Thyroid gland (tissue), 4 donors: Measurements from ENCODE around the gene CDH22. TPM values are rescaled to one million over a fixed set of nuclear protein-coding genes. Genes with fewer than 3 reads are reported as not detected.

Experiments
- DNase-seq, 2 donors: peaks; one replicate each; pipeline ENCODE4 v3.0.0-alpha.2; 2019
- H3K27ac ChIP-seq, 3 donors: fragments of 200-600 bp; sonication (generic); 1 replicate in 2 of 3; 2 replicates in 1 of 3; pipeline ENCODE4 v1.5.1; 2016 to 2019; ENCODE audit warnings: mild to moderate bottlenecking in 1 of 3, moderate library complexity in 1 of 3
- H3K27me3 ChIP-seq: fragments of 200-600 bp; sonication (generic); one replicate; pipeline ENCODE4 v1.5.1; 2019
- H3K36me3 ChIP-seq, 2 donors: fragments of 200-600 bp; sonication (generic); one replicate each; pipeline ENCODE4 v1.5.1; 2016 to 2019
- H3K4me1 ChIP-seq, 2 donors: fragments of 200-600 bp; sonication (generic); one replicate each; pipeline ENCODE4 v1.5.1; 2017 to 2019
- H3K4me3 ChIP-seq, 3 donors: fragments of 200-600 bp; sonication (generic); replicated peaks in 1 of 3; 1 replicate in 2 of 3; 2 replicates in 1 of 3; pipeline ENCODE4 v1.5.1; 2016; ENCODE audit warnings: mild to moderate bottlenecking in 1 of 3
- H3K9me3 ChIP-seq: fragments of 200-600 bp; sonication (generic); one replicate; pipeline ENCODE4 v1.5.1; 2017
- POLR2A ChIP-seq, 2 donors: fragments of 450-650 bp; IDR thresholded peaks; one replicate each; pipeline ENCODE4 v1.6.1; 2017; ENCODE audit warnings: antibody characterized with exemption in 2 of 2, mild to moderate bottlenecking in 2 of 2, moderate library complexity in 1 of 2
- WGBS, 2 donors: methylation state at CpG; one replicate each; pipeline ENCODE4 v1.1.5; 2017; 5-methylcytosine and 5-hydroxymethylcytosine counted together
- intact Hi-C: fragments of 100-400 bp; cut with DNase I; formaldehyde crosslinking; loops from one replicate; pipeline ENCODE4 v1.15.1; 2023
- total RNA-seq, 4 donors: library from RNA; depleted of rRNA; stranded (reverse); fragments of >200 nt; gene quantifications; one replicate each; pipeline ENCODE4 v1.2.3, GENCODE V29; 2016
- TF ChIP-seq, protein P1 (sequence below), 6 experiments: fragments of 200-600 bp in 3 of 6; fragments of 450-650 bp in 3 of 6; sonication (generic) in 3 of 6; IDR thresholded peaks; one replicate each; pipeline ENCODE4 v1.5.1; 2016 to 2019; ENCODE audit warnings: antibody characterized with exemption in 6 of 6, mild to moderate bottlenecking in 2 of 6, inconsistent platforms in 1 of 6, moderate library complexity in 1 of 6

CDH22 gene
- total RNA-seq, 4 donors from 2014 or later = 0.38 to 3.0 (median 1.2) TPM

DNA sequence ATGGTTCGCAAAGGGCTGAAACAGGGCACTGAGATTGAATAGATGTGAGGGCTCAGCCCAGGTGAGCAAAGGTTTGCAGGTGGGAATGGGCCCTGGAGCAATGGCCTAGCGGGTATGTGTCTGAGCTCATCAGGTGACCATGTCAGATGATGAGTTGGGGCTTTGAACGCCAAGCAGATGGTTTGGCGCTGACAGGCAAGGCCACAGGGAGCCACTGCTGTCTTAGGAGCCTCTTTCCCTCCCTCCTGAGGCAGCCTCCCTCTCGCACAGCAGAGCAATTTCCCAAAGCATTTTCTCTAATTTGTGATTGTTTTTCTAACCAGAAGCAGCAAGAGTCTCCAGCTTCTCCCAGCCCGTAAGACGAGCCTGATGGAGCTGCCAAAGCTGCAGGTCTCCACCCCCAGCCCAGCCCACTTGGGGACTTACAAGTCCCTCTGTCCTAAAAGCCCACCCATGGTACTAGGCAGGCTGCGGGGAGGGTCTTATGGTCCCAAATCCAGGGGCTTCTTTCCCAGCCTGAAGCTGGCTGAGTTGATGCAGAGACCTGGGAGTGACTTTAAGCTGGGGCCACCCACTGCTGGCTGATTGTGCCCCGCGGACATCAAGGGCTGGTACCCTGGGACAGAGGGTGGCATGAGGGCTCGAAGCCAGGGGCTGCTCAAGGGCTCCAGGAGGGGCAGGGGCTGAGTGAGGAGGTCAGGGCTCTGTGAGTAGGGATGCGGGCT is 11.6 kb downstream of the CDH22 start:
- H3K27ac ChIP-seq = no peak overlapping the region
- H3K4me1 ChIP-seq = no peaks in the 10 kb centered on the region
- no peak for TF ChIP-seq POLR2A (IDR thresholded peaks at IDR 0.05)
- TF ChIP-seq, protein P1, sequence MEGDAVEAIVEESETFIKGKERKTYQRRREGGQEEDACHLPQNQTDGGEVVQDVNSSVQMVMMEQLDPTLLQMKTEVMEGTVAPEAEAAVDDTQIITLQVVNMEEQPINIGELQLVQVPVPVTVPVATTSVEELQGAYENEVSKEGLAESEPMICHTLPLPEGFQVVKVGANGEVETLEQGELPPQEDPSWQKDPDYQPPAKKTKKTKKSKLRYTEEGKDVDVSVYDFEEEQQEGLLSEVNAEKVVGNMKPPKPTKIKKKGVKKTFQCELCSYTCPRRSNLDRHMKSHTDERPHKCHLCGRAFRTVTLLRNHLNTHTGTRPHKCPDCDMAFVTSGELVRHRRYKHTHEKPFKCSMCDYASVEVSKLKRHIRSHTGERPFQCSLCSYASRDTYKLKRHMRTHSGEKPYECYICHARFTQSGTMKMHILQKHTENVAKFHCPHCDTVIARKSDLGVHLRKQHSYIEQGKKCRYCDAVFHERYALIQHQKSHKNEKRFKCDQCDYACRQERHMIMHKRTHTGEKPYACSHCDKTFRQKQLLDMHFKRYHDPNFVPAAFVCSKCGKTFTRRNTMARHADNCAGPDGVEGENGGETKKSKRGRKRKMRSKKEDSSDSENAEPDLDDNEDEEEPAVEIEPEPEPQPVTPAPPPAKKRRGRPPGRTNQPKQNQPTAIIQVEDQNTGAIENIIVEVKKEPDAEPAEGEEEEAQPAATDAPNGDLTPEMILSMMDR (IDR thresholded peaks at IDR 0.05) = no peak
- no peak overlapping the region for H3K4me3 ChIP-seq
- no peaks in the 10 kb centered on the region for H3K36me3 ChIP-seq
- H3K9me3 ChIP-seq = no peaks in the 10 kb centered on the region
- no peak for DNase-seq
- 47 to 55% methylated on average over 10 to 12 of the region's 12 CpGs for WGBS, 2 donors
- peaks cover 4% of the 10 kb centered on the region for H3K27me3 ChIP-seq
- intact Hi-C loops = no loop called here

DNA sequence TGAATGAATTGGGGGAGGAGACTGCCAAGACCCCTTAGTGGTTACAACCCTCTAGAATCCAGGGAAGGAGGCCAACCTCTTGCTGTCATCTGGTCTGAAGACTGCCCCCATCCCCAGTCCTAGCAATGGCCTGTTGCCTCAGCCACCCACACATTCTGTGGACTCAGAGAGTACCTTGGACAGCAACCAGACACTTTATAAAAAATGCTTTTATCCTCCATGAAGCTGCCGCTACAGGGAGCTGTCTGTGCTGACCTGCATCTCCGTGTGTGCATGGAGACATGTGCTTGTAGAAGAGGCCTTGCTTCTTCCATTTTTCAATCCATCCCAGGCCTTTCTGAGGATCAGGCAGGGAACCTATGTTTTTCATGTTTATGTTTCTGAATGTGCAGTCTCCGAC is 15.2 kb downstream of the CDH22 start:
- H3K27ac ChIP-seq = no peak overlapping the region
- 20 to 23% methylated on average over 3 of the region's 3 CpGs for WGBS, 2 donors
- H3K36me3 ChIP-seq = no peaks in the 10 kb centered on the region
- no peak overlapping the region for H3K4me3 ChIP-seq
- peaks cover 4% of the 10 kb centered on the region for H3K27me3 ChIP-seq
- H3K9me3 ChIP-seq = no peaks in the 10 kb centered on the region
- no peaks in the 10 kb centered on the region for H3K4me1 ChIP-seq
- no peak for DNase-seq
- TF ChIP-seq POLR2A (IDR thresholded peaks at IDR 0.05) = no peak
- TF ChIP-seq, protein P1 (IDR thresholded peaks at IDR 0.05) = no peak
- intact Hi-C loops = no loop called here

DNA sequence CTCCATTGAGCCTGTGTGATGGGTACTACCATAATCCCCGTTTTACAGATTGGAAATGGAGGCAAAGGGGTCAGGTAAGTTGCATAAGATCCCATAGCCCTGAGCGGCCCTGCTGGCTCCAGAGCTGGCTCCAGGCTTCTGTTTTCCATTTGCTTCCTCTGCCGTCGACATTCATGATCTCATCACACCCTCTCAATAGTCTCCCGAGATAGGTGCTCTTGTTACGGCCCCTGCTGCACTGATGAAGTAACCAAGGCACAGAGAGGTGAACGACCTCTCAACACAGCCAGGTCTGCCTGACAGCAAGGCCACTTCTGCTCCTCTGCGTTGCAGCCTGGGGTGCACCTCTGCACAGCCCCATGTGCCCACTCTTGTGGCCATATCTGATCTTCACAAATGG is 16.9 kb downstream of the CDH22 start:
- H3K36me3 ChIP-seq = no peaks in the 10 kb centered on the region
- no peaks in the 10 kb centered on the region for H3K4me1 ChIP-seq
- TF ChIP-seq, protein P1 (IDR thresholded peaks at IDR 0.05) = no peak
- TF ChIP-seq POLR2A (IDR thresholded peaks at IDR 0.05) = no peak
- WGBS, 2 donors = 50 to 51% methylated on average over 8 of the region's 8 CpGs
- H3K27me3 ChIP-seq = no peaks in the 10 kb centered on the region
- H3K9me3 ChIP-seq = no peaks in the 10 kb centered on the region
- no peak overlapping the region for H3K27ac ChIP-seq
- DNase-seq = no peak
- intact Hi-C loops = no loop called here
- no peak overlapping the region for H3K4me3 ChIP-seq

DNA sequence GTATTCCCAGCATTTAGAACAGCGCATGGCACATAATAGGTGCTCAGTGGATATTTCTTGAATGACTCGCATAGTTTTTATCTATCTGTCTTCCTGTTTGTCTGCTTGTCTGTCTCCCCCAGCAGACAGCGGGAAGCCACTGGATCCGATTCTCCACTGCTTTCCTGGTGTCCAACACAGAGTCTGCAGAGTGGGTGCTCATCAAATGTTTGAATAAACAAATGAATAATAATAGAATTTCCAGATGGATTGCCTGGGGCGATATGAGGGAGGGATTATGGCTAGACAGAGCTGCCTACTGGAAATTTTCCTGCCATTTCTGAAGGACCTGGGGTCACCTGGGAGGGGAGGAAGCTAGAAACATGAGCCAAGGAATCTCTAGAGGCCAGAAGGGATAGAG is 18.9 kb downstream of the CDH22 start:
- WGBS, 2 donors = 71 to 78% methylated on average over 5 of the region's 5 CpGs
- Histone ChIP-seq H3K4me3 (no peak overlapping the region), H3K9me3 (no peaks in the 10 kb centered on the region), H3K27ac (no peak overlapping the region), H3K27me3 (no peaks in the 10 kb centered on the region), H3K36me3 (no peaks in the 10 kb centered on the region), H3K4me1 (no peaks in the 10 kb centered on the region)
- intact Hi-C loops = no loop called here
- DNase-seq = no peak
- no peak for TF ChIP-seq POLR2A (IDR thresholded peaks at IDR 0.05)
- TF ChIP-seq, protein P1 (IDR thresholded peaks at IDR 0.05) = no peak

DNA sequence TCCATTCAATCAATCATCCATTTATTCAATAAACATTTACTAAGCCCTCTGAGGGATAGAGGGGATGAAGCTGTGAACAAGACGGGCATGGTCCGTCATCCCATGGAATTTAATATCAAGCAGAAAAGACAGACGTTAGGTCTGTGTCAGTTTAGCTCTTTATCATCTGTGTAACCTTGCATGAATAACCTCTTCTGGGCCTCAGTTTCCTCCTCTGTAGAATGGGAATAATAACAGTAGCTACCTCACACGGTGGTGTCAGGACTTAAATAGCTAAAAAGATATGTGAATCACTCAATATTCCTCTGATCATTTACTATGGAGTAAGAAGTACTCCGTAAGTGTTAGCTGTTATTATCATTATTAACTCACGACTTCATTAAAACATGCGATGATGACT is 21.3 kb downstream of the CDH22 start:
- TF ChIP-seq, protein P1 (IDR thresholded peaks at IDR 0.05) = no peak
- no peak for TF ChIP-seq POLR2A (IDR thresholded peaks at IDR 0.05)
- Histone ChIP-seq H3K4me1 (no peaks in the 10 kb centered on the region), H3K27me3 (no peaks in the 10 kb centered on the region), H3K27ac (no peak overlapping the region), H3K9me3 (no peaks in the 10 kb centered on the region), H3K4me3 (no peak overlapping the region), H3K36me3 (no peaks in the 10 kb centered on the region)
- no peak for DNase-seq
- intact Hi-C loops = no loop called here
- WGBS, 2 donors = 83 to 85% methylated on average over 7 of the region's 7 CpGs
